KG1 (cell line): ENCODE results near the gene SLC35B2.

ENCODE experiments used
- DNase-seq: peaks from one replicate; lab custom pipeline; 2025; lab: John Stamatoyannopoulos, UW

The SLC35B2 gene

DNA sequence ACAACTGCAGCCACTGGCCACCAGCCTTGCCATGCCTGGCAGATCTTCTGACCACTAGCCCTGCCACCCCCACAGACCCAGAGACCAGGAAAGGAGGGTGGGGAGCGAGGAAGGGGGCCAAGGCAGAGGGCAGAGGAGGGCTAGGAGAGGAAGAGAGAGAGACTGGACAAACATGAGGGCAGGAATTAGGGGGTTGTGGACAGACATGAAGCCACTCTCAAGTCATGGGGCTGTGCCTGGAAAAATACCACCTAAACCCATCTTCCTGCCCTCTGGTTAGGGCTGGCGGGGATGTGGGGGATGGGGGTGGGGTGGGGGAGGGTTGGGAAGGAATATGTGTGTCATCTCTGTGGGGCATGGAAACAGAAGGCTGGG, 35.4 kb downstream of the SLC35B2 start:
- no peak for DNase-seq

DNA sequence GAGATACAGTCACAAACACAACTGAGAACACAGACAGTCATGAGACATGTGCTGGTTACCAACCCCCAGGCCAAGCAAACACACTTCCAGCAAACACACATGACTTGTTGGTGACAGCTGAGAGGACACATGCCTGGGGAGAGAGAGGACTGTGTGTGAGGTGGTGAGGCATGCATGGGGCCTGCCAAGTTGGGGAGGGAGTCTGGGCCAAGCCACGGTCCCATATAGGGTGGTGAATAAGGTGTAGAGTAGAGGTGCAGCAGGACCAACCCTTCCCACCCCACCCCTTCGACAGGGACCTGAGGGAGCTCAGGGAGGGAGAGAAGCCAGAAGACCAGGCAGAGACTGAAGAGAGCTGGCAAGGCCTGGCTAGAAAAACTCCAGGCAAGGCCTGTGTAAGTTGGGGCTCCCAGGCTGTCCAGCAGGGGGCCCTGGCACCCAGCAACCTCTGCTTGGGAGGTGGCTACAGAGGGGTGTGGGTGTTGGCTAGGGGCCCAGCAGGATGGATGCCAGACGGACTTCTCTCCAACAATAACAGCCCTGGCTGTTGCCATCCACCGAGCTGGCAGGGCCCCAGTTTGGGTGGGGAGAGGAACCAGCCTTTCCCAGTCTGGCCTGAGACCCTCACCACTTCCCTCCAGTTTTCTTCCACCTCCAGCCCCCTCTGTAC, 35.9 kb downstream of the SLC35B2 start:
- peak; percentile 41 for DNase-seq

DNA sequence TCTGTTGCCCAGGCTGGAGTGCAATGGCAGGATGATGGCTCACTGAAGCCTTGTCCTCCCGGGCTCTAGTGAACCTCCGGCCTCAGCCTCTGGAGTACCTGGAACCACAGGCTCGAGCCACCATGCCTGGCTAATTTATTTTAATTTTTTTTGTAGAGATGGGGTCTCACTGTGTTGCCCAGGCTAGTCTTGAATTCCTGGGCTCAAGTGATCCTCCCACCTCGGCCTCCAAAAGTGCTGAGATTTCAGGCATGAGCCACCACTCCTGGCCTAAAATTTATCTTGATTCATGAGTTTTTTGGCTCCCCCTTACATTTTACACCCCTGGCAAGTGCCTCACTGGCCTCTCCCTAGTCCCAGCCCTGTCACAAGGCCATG, 36.4 kb downstream of the SLC35B2 start:
- DNase-seq: no peak

- no peak for DNase-seq
Observed at GRCh38 chr6:44219815-44220784, 37.2 kb downstream of the SLC35B2 start.

GRCh38 chr6:44219053-44219814, 38.1 kb downstream of the SLC35B2 start:
- DNase-seq: no peak

- no peak for DNase-seq
Observed at GRCh38 chr6:44217332-44218143, 39.8 kb downstream of the SLC35B2 start.

DNA sequence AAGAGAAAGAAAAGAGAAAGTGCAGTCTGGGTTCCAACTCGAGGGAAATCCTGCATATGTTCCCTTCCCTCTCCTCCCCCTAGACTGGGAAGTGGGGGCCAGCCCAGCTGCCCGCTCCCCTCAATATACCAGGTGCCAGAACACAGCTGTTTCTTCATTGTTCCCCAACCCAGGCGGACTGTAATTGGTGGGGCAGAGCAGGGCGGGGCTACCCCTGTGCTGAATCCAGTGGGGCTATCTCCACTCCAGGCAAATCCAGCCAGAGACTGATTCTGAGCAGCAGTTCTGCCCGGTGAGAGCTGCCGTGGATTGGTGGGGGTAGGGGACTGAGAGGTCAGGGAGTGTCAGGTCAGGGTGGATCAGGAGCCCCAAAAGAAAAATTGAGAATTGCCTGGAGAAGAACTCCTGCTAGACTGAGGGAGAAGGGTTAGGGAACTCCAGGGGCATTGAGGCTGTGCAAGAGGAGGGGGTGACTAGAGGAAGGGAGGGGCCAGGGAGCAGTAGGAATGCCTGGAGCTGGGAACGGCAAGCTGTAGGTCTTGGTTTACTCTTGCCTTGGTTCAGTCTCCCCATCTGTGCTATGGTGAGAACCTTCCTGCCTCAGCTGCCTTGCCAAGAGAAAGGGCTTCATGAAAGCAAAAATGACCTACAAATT, 40.5 kb downstream of the SLC35B2 start, which contains the start of gene MYMX:
Gene MYMX (plus strand): TSS at position 250 of the 655 bp plus-strand sequence. CDS start 546 bp downstream, outside the sequence.
- no peak for DNase-seq

- no peak for DNase-seq
Observed at GRCh38 chr6:44214307-44214706, 43.0 kb downstream of the SLC35B2 start.

GRCh38 chr6:44211284-44211683, 46.0 kb downstream of the SLC35B2 start:
- no peak for DNase-seq

GRCh38 chr6:44207966-44208365, 49.4 kb downstream of the SLC35B2 start:
- DNase-seq: no peak
